Heart left ventricle (tissue), 16 donors: ENCODE data around the gene ZFAND6. TPM values are rescaled to one million over a fixed set of nuclear protein-coding genes. Genes with fewer than 3 reads are reported as not detected.

ENCODE experiments used
- ATAC-seq, 4 donors: fragments of 200-7000 bp; cut with Tn5 transposase; one replicate each; pipeline ENCODE4 v1.9.1; 2020 to 2022; ENCODE audit warnings: moderate library complexity in 4 of 4, mild to moderate bottlenecking in 3 of 4, moderate number of reproducible peaks in 1 of 4
- DNase-seq, 5 donors: peaks; one replicate each; pipeline ENCODE4 v3.0.0-alpha.2; 2020
- H3K27ac ChIP-seq, 12 donors: fragments of 200-600 bp; sonication (generic) in 4 of 12; one replicate each; pipeline versions ENCODE4 v1.5.0 to v1.8.0; 2016 to 2022; ENCODE audit warnings: mild to moderate bottlenecking in 2 of 12
- H3K27me3 ChIP-seq, 9 donors: fragments of 200-600 bp; sonication (generic) in 2 of 9; one replicate each; pipeline versions ENCODE4 v1.5.1 to v1.8.0; 2016 to 2022; ENCODE audit warnings: mild to moderate bottlenecking in 3 of 9
- H3K36me3 ChIP-seq, 9 donors: fragments of 200-600 bp; sonication (generic) in 2 of 9; one replicate each; pipeline versions ENCODE4 v1.5.0 to v1.8.0; 2018 to 2022; ENCODE audit warnings: mild to moderate bottlenecking in 2 of 9
- H3K4me1 ChIP-seq, 12 donors: fragments of 200-600 bp; sonication (generic) in 4 of 12; one replicate each; pipeline versions ENCODE4 v1.5.0 to v1.8.0; 2016 to 2022; ENCODE audit warnings: mild to moderate bottlenecking in 3 of 12
- H3K4me3 ChIP-seq, 12 donors: fragments of 200-600 bp; sonication (generic) in 4 of 12; one replicate each; pipeline versions ENCODE4 v1.5.0 to v1.8.0; 2017 to 2022; ENCODE audit warnings: mild to moderate bottlenecking in 9 of 12, moderate library complexity in 4 of 12
- H3K9me3 ChIP-seq, 12 donors: fragments of 200-600 bp; sonication (generic) in 4 of 12; one replicate each; pipeline versions ENCODE4 v1.5.0 to v1.8.0; 2016 to 2022; ENCODE audit warnings: mild to moderate bottlenecking in 1 of 12
- POLR2A ChIP-seq, 2 donors: fragments of 450-650 bp; IDR thresholded peaks; one replicate each; pipeline ENCODE4 v1.6.1; 2017; ENCODE audit warnings: antibody characterized with exemption in 2 of 2, mild to moderate bottlenecking in 2 of 2, moderate library complexity in 2 of 2
- WGBS, 4 donors: extraction: QIAGEN DNeasy Blood & Tissue Kit in 2 of 4; methylation state at CpG; one replicate each; pipeline versions ENCODE4 v1.1.5 to v1.1.7; 2013 to 2018; 5-methylcytosine and 5-hydroxymethylcytosine counted together
- intact Hi-C, 10 donors: fragments of 100-400 bp; cut with DNase I; formaldehyde crosslinking; loops; one replicate each; pipeline versions ENCODE4 v1.11.1 to v1.14.2; 2022
- polyA plus RNA-seq, 2 donors: library from polyadenylated mRNA; stranded (reverse); fragments of 200-250 nt; gene quantifications; one replicate each; pipeline ENCODE4 v1.2.3, GENCODE V29; 2013
- total RNA-seq, 9 donors: library from RNA; depleted of rRNA in 2 of 9; stranded (reverse); fragments of >200 nt in 2 of 9; fragmentation: NEBNext Ultra II Directional in 3 of 9; extraction: Animal tissue kit (Norgen Biotek cat#: 25700) in 3 of 9; gene quantifications; one replicate each; pipeline versions ENCODE4 v1.1.0 to v1.2.4, GENCODE V29; 2016 to 2023
- TF ChIP-seq, protein P1 (sequence below), 12 donors: fragments of 200-600 bp; sonication (generic) in 4 of 12; IDR thresholded peaks; one replicate each; pipeline versions ENCODE4 v1.5.0 to v1.8.0; 2018 to 2022; ENCODE audit warnings: antibody characterized with exemption in 12 of 12, mild to moderate bottlenecking in 5 of 12
- donor health status: ischemic (EF 13 %, LVEDD 7.1; RV severe dilation, severe dysfunction).
- donor health status: healthy with polysubstance abuse.
- donor health status: DM: no; HTN: yes; CAD: no.
- donor health status: DM: no; HTN: no; CAD: no.
- donor health status: ischemic (EF 25% LVEDD 6.9; RV normal size, moderate dysfunction).
- donor health status: ischemic (EF 25% LVEDD 5.7; RV mildly dilated, moderate dysfunction).
- donor health status: healthy.
- donor health status: DM: yes; HTN: yes; CAD: no.
- donor health status: ischemic (EF 35%, LVEDD 5.7; RV mildly dilated, moderate dysfunction).
- donor health status: nonischemic (EF 11% LVEDD 7.7; RV severe dilation, severe dysfunction).
- donor health status: DM: yes; HTN: yes; CAD: no.
- donor health status: PGD.
- donor health status: ischemic (EF 29% LVEDD 5.4; RV normal size, mild dysfunction).
- donor health status: nonischemic (EF 23%, LVEDD 6.1; RV moderate dilation, normal function).

The ZFAND6 gene
- total and polyA plus RNA-seq, 11 donors, result 43.4 to 105 (median 79.9) TPM

DNA sequence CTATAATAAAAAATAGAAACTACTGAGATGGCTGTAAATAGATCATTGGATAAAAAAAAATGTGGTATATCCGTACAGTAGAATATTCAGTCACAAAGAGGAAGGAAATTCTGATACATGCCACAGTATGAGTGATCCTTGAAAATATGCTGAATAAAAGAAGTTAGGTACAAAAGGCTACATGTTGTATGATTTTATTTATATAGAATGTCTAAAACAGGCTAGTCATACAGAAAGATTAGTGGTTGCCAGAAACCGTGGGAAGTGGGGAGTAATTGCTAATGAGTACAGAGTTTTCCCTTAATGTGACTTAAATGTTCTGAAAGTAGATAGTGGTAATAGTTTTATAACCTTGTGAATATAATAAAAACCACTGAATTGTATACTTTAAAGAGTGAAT lies 68.4 kb downstream of the ZFAND6 start:
- Histone ChIP-seq H3K27me3 (no peaks in the 10 kb centered on the region), H3K9me3 (no peaks in the 10 kb centered on the region), H3K27ac (no peak overlapping the region), H3K4me1 (no peaks in the 10 kb centered on the region), H3K36me3 (peaks cover 0 to 74% (median 56%) of the 10 kb centered on the region in 9 donors), H3K4me3 (no peak overlapping the region)
- DNase-seq (no peak), ATAC-seq (no peak)
- intact Hi-C loops, result no loop called here
- 82 to 92% (median 89%) methylated on average over 2 of the region's 2 CpGs for WGBS, 4 donors
- TF ChIP-seq, protein P1, sequence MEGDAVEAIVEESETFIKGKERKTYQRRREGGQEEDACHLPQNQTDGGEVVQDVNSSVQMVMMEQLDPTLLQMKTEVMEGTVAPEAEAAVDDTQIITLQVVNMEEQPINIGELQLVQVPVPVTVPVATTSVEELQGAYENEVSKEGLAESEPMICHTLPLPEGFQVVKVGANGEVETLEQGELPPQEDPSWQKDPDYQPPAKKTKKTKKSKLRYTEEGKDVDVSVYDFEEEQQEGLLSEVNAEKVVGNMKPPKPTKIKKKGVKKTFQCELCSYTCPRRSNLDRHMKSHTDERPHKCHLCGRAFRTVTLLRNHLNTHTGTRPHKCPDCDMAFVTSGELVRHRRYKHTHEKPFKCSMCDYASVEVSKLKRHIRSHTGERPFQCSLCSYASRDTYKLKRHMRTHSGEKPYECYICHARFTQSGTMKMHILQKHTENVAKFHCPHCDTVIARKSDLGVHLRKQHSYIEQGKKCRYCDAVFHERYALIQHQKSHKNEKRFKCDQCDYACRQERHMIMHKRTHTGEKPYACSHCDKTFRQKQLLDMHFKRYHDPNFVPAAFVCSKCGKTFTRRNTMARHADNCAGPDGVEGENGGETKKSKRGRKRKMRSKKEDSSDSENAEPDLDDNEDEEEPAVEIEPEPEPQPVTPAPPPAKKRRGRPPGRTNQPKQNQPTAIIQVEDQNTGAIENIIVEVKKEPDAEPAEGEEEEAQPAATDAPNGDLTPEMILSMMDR (IDR thresholded peaks at IDR 0.05), result no peak
- TF ChIP-seq POLR2A (IDR thresholded peaks at IDR 0.05), result no peak

DNA sequence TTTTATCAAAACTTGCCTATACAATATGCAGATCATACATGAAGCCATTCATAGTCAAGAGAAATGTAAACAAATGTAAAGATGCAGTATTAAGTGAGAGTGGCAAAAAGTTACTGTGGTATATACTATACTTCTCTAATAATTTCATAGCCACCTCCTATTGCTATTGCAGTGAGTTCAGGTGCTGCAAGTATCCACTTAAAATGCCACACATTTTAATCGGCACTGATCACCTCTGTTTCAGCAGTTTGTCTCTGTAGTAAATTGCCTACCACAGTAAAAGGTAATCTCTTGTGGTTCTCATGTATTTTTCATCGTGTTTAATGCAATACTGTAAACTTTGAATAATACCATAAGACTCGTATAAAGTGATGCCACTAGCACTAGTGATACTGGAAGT lies 72.9 kb downstream of the ZFAND6 start:
- Histone ChIP-seq H3K9me3 (no peaks in the 10 kb centered on the region), H3K4me1 (no peaks in the 10 kb centered on the region), H3K4me3 (no peak overlapping the region), H3K36me3 (peaks cover 0 to 75% (median 59%) of the 10 kb centered on the region in 9 donors), H3K27ac (no peak overlapping the region), H3K27me3 (no peaks in the 10 kb centered on the region)
- 87 to 92% (median 91%) methylated on average over 3 of the region's 3 CpGs for WGBS, 4 donors
- ATAC-seq (no peak), DNase-seq (no peak)
- TF ChIP-seq, protein P1 (IDR thresholded peaks at IDR 0.05), result no peak
- TF ChIP-seq POLR2A (IDR thresholded peaks at IDR 0.05), result no peak
- intact Hi-C loops, result no loop called here

DNA sequence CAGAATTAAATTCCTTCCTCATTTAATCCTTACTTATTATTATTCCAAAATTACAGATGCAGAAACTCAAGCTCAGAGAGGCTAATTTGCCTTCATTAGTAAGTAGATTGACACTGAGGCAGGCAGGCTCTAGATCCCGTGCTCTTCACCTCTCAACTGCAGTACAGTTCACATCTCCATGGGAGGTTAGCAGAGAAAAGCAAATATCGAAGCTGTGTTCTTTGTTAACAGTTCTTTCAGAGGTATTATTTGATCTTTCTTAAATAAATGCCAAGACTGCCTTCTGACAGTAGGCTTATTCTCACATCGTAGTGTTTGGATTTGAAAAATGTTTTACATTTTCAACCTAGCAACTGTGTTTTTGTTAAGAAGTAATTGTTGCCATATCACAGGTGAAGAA lies 77.4 kb downstream of the ZFAND6 start:
- H3K36me3 ChIP-seq, result peaks cover 0 to 68% (median 50%) of the 10 kb centered on the region in 9 donors

DNA sequence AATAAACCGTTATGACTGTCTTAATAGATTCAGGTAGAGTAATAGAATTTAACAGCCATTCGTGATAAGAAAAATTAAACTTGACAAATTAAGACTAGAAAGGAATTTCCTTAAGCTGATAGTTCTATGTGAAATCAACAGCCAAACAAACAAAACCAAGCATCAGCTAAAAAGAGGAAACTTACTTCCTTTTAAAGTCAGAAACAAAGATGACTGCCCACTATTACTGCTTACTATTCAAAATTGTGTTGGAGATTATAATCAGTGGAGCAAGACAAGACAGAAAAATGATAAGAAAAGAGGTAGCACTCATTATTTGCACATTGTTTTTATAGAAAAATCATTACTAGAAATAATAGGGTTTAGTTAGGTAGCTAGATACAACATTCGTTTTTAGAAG lies 79.5 kb downstream of the ZFAND6 start:
- intact Hi-C loops, result no loop called here
- Histone ChIP-seq H3K27me3 (no peaks in the 10 kb centered on the region), H3K36me3 (peaks cover 0 to 47% (median 31%) of the 10 kb centered on the region in 9 donors), H3K9me3 (no peaks in the 10 kb centered on the region), H3K4me1 (peaks cover 0 to 3% (median 0%) of the 10 kb centered on the region in 12 donors), H3K27ac (no peak overlapping the region), H3K4me3 (no peak overlapping the region)
- no peak for DNase-seq
- 89 to 93% (median 90%) methylated on average over 3 of the region's 3 CpGs for WGBS, 4 donors
- TF ChIP-seq, protein P1 (IDR thresholded peaks at IDR 0.05), result no peak
- TF ChIP-seq POLR2A (IDR thresholded peaks at IDR 0.05), result no peak
- ATAC-seq, result no peak

More for the DNA sequence above, 77.4 kb downstream of the ZFAND6 start:
- Histone ChIP-seq H3K9me3 (no peaks in the 10 kb centered on the region), H3K27me3 (no peaks in the 10 kb centered on the region), H3K4me3 (no peak overlapping the region), H3K4me1 (peaks cover 0 to 3% (median 0%) of the 10 kb centered on the region in 12 donors), H3K27ac (no peak overlapping the region)
- 88 to 94% (median 93%) methylated on average over 3 of the region's 3 CpGs for WGBS, 4 donors
- TF ChIP-seq, protein P1 (IDR thresholded peaks at IDR 0.05), result no peak
- no peak for TF ChIP-seq POLR2A (IDR thresholded peaks at IDR 0.05)
- DNase-seq, result no peak
- no peak for ATAC-seq
- intact Hi-C loops, result no loop called here
